Ascending aorta (tissue), 2 donors: ENCODE results near the gene RADIL. TPM values are rescaled to one million over a fixed set of nuclear protein-coding genes. Genes with fewer than 3 reads are reported as not detected.

ENCODE experiments used
- DNase-seq, 2 donors: peaks; one replicate each; pipeline ENCODE4 v3.0.0-alpha.2; 2019; ENCODE audit warnings: low spot score in 2 of 2
- H3K27ac ChIP-seq, 2 donors: fragments of 200-600 bp; sonication (generic); one replicate each; pipeline ENCODE4 v1.5.1; 2016 to 2017; ENCODE audit warnings: mild to moderate bottlenecking in 1 of 2
- H3K27me3 ChIP-seq: fragments of 200-600 bp; sonication (generic); one replicate; pipeline ENCODE4 v1.5.1; 2017
- H3K36me3 ChIP-seq, 2 donors: fragments of 200-600 bp; sonication (generic); one replicate each; pipeline ENCODE4 v1.5.1; 2016
- H3K4me1 ChIP-seq, 2 donors: fragments of 200-600 bp; sonication (generic); one replicate each; pipeline ENCODE4 v1.5.1; 2016 to 2017; ENCODE audit warnings: mild to moderate bottlenecking in 1 of 2
- H3K4me3 ChIP-seq, 2 donors: fragments of 200-600 bp; sonication (generic); one replicate each; pipeline ENCODE4 v1.5.1; 2016 to 2017; ENCODE audit warnings: mild to moderate bottlenecking in 1 of 2
- H3K9me3 ChIP-seq, 2 donors: fragments of 200-600 bp; sonication (generic); one replicate each; pipeline ENCODE4 v1.5.1; 2016
- intact Hi-C: fragments of 100-400 bp; cut with DNase I; formaldehyde crosslinking; loops from one replicate; pipeline ENCODE4 v1.15.1; 2023
- total RNA-seq: library from RNA; depleted of rRNA; stranded (reverse); fragments of >200 nt; gene quantifications from one replicate; pipeline ENCODE4 v1.1.0, GENCODE V29; 2016
- TF ChIP-seq, protein P1 (sequence below), 3 experiments: fragments of 200-600 bp in 2 of 3; fragments of 450-650 bp in 1 of 3; sonication (generic) in 2 of 3; IDR thresholded peaks; one replicate each; pipeline ENCODE4 v1.5.1; 2016 to 2019; ENCODE audit warnings: antibody characterized with exemption in 3 of 3, mild to moderate bottlenecking in 1 of 3, moderate library complexity in 1 of 3

The RADIL gene
- total RNA-seq, 1 donor from 2014 or later: 42.4 TPM

DNA sequence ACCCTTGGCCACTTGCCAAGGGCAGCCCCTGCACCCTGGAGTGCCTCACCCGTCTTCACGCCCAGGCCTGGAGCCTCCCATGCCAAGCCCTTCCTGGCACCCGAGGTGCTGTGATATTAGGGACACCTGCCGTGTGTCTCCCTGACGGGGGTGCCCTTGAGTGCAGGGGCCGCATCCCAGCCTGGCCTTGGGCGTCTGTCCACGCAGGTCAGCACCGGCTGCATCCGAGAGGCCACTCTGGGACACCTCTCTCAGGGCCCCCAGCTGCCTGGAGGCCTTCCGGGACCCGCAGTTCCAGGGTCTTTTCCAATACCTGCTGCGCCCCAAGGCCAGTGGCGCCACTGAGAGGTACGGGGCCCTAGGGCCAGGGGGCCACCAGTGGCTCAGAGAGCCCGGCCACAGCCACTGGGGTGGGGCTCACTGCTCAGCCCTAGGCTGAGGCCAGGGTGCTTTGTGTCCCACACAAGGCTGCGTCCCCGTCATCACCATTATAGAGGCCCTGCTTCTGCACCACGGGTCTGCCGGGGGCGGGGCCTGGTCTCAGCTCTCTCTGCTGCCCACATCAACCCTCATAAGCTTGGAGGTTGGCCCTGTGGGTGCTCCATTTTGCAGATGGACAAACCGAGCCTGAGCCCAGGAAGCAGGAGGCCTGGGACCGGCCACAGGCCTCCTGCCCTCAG lies 95.4 kb downstream of the RADIL start:
- Histone ChIP-seq H3K9me3 (no peaks in the 10 kb centered on the region), H3K27ac (no peak overlapping the region), H3K27me3 (no peaks in the 10 kb centered on the region), H3K4me3 (no peak overlapping the region), H3K36me3 (peaks cover 88 to 96% of the 10 kb centered on the region in 2 donors), H3K4me1 (no peaks in the 10 kb centered on the region)
- TF ChIP-seq, protein P1, sequence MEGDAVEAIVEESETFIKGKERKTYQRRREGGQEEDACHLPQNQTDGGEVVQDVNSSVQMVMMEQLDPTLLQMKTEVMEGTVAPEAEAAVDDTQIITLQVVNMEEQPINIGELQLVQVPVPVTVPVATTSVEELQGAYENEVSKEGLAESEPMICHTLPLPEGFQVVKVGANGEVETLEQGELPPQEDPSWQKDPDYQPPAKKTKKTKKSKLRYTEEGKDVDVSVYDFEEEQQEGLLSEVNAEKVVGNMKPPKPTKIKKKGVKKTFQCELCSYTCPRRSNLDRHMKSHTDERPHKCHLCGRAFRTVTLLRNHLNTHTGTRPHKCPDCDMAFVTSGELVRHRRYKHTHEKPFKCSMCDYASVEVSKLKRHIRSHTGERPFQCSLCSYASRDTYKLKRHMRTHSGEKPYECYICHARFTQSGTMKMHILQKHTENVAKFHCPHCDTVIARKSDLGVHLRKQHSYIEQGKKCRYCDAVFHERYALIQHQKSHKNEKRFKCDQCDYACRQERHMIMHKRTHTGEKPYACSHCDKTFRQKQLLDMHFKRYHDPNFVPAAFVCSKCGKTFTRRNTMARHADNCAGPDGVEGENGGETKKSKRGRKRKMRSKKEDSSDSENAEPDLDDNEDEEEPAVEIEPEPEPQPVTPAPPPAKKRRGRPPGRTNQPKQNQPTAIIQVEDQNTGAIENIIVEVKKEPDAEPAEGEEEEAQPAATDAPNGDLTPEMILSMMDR (IDR thresholded peaks at IDR 0.05): no peak
- DNase-seq: no peak
- intact Hi-C loops: no loop called here

DNA sequence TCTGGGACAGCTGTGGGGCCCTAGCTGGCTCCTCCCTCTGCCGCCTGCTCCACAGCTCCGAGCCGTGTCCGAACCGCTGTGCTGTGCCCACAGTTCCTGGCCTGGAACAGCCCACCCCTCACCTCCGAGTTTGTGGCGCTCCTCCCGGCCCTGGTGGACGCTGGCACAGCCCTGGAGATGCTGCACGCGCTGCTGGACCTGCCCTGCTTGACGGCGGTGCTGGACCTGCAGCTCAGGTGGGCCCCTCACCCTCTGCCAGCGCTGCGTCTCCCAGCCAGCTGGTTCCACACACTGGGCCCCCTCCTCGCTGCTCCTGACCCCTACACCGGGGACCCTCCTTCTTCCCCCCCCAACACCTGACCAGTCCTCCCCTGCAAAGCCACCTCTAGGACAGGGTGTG lies 96.0 kb downstream of the RADIL start:
- intact Hi-C loops: no loop called here
- H3K4me1 ChIP-seq: no peaks in the 10 kb centered on the region
- H3K9me3 ChIP-seq: no peaks in the 10 kb centered on the region
- peaks cover 94 to 96% of the 10 kb centered on the region in 2 donors for H3K36me3 ChIP-seq
- H3K27ac ChIP-seq: no peak overlapping the region
- DNase-seq: no peak
- TF ChIP-seq, protein P1 (IDR thresholded peaks at IDR 0.05): no peak
- no peak overlapping the region for H3K4me3 ChIP-seq
- H3K27me3 ChIP-seq: no peaks in the 10 kb centered on the region

DNA sequence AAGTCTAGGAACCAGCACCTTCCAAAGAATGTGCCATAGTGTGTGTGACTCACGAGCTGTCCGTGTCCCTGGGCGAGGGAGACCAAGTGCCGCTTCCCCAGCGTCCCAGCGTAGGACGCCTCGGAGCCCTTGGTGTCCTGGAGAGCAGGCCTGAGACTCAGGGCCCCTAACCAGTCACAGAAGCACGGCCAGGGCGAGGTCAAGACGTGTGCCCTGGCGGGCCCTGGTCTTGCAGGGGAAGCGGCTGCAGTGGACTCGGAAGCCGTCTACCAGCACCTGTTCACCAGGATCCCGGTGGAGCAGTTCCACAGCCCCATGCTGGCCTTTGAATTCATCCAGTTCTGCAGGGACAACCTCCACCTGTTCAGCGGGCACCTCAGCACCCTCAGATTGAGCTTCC lies 97.5 kb downstream of the RADIL start:
- Histone ChIP-seq H3K9me3 (no peaks in the 10 kb centered on the region), H3K27me3 (no peaks in the 10 kb centered on the region), H3K4me3 (no peak overlapping the region), H3K27ac (no peak overlapping the region), H3K36me3 (peaks cover 98 to 99% of the 10 kb centered on the region in 2 donors), H3K4me1 (no peaks in the 10 kb centered on the region)
- intact Hi-C loops: no loop called here
- TF ChIP-seq, protein P1 (IDR thresholded peaks at IDR 0.05): no peak
- DNase-seq: no peak

DNA sequence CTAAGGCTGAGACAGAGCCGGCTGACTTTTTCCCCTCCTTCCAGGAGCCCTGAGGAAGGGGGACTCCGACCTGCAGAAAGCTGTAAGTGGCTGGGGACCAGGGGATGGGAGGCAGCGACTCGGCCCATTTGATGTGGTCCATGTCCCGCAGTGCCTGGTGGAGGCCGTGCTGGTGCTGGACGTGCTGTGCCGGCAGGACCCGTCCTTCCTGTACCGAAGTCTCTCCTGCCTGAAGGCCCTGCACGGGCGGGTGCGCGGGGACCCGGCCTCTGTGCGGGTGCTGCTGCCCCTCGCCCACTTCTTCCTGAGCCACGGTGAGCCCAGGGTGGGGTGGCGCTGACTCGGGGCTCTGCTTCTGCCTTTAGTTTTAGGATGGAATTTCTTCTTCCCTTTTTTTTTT lies 98.1 kb downstream of the RADIL start:
- H3K4me1 ChIP-seq: no peaks in the 10 kb centered on the region
- TF ChIP-seq, protein P1 (IDR thresholded peaks at IDR 0.05): no peak
- H3K27ac ChIP-seq: no peak overlapping the region
- H3K36me3 ChIP-seq: peaks cover 94 to 98% of the 10 kb centered on the region in 2 donors
- DNase-seq: no peak
- intact Hi-C loops: no loop called here
- no peaks in the 10 kb centered on the region for H3K27me3 ChIP-seq
- no peak overlapping the region for H3K4me3 ChIP-seq
- no peaks in the 10 kb centered on the region for H3K9me3 ChIP-seq

DNA sequence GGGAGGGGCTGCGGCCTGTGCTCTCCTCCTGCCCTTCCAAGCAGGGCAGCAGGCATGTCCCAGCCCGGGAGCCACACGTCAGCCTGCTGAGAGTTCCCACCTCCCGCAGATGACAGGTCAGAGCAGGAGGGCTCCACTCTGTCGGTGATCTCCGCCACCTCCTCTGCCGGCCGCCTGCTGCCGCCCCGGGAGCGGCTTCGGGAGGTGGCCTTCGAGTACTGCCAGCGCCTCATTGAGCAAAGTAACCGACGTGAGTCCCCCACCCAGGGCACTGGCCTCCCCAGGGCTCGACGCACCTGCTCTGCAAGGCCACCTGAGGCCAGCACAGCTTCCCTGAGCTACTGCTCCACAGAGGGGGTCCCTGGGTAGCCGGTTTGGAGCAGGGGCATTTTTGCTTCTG lies 98.7 kb downstream of the RADIL start:
- TF ChIP-seq, protein P1 (IDR thresholded peaks at IDR 0.05): no peak

More for the DNA sequence above, 98.7 kb downstream of the RADIL start:
- H3K27ac ChIP-seq: no peak overlapping the region
- intact Hi-C loops: no loop called here
- no peaks in the 10 kb centered on the region for H3K27me3 ChIP-seq
- DNase-seq: no peak
- H3K4me1 ChIP-seq: no peaks in the 10 kb centered on the region
- H3K9me3 ChIP-seq: no peaks in the 10 kb centered on the region
- no peak overlapping the region for H3K4me3 ChIP-seq
- H3K36me3 ChIP-seq: peaks cover 88 to 92% of the 10 kb centered on the region in 2 donors
